ENCODE measurements around the gene CAV2. TPM values are rescaled to one million over a fixed set of nuclear protein-coding genes. Genes with fewer than 3 reads are reported as not detected.

CAV2 gene
- total and polyA plus RNA-seq, 4 experiments from 2014 or later, result 0.19 TPM; not detected in 3

GRCh38 chr7:116495736-116496135 lies 3.8 kb upstream of the CAV2 start:
- Mint-ChIP-seq H3K4me3 (no peak overlapping the region), H3K27me3 (peaks cover 21% of the 10 kb centered on the region in 2 donors), H3K27ac (no peak overlapping the region), H3K36me3 (no peaks in the 10 kb centered on the region), H3K4me1 (peaks cover 7 to 9% (median 8%) of the 10 kb centered on the region in 4 donors), H3K9me3 (peaks cover 0 to 2% (median 0%) of the 10 kb centered on the region in 8 donors)
- H3K9me3 ChIP-seq (ENCODE audit: control insufficient read depth in 1 of 2, low read length in 2 of 2), result no peaks in the 10 kb centered on the region
- ChIA-PET POLR2A (ENCODE audit: partially characterized antibody) (no interaction called here), CTCF (ENCODE audit: partially characterized antibody) (no interaction called here)
- peaks cover 16% of the 10 kb centered on the region for H3K4me1 ChIP-seq (ENCODE audit: insufficient read depth, low read length)
- peaks cover 15% of the 10 kb centered on the region for H3K27me3 ChIP-seq (ENCODE audit: insufficient read depth, low read length)
- no peak overlapping the region for H3K27ac ChIP-seq (ENCODE audit: low read depth, low read length)
- no peak overlapping the region for H3K4me3 ChIP-seq (ENCODE audit: low read length in 2 of 2)
- DNase-seq, result no peak
- H3K36me3 ChIP-seq (ENCODE audit: insufficient read depth, low read length), result no peaks in the 10 kb centered on the region
- intact Hi-C loops (cut with micrococcal nuclease), result no loop called here

GRCh38 chr7:116496653-116497052 lies 2.9 kb upstream of the CAV2 start:
- no peak overlapping the region for H3K4me3 ChIP-seq (ENCODE audit: low read length in 2 of 2)
- CTCF ChIA-PET (ENCODE audit: partially characterized antibody), result no interaction called here

DNA sequence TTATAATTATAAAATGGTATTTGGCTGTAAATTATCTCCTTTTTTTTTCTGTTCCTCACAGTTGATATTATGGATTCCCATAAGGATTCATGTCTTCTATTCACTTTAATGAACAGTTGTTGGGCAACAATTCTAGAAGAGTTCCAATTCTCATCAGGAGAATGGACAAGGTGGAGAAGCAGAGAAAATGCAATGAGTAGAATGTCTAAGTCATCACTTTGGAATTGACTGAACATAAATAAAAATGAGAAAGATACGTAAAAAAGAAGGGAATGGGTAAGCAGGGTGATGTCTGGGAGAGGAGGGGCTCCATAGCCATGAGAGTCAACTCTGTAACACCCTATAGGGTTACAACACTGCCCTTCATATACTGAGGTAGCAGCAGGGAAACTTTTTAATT lies 1.8 kb upstream of the CAV2 start:
- peaks cover 18% of the 10 kb centered on the region for H3K4me1 ChIP-seq (ENCODE audit: insufficient read depth, low read length)
- Mint-ChIP-seq H3K4me3 (peak overlapping the region in 1 of 8 donors; percentile 39), H3K36me3 (no peaks in the 10 kb centered on the region), H3K4me1 (peaks cover 8 to 11% (median 10%) of the 10 kb centered on the region in 4 donors), H3K9me3 (peaks cover 0 to 2% (median 0%) of the 10 kb centered on the region in 8 donors), H3K27ac (peak overlapping the region in 1 of 7 donors; percentile 4), H3K27me3 (peaks cover 27 to 30% of the 10 kb centered on the region in 2 donors)
- no peak overlapping the region for H3K27ac ChIP-seq (ENCODE audit: low read depth, low read length)
- no peaks in the 10 kb centered on the region for H3K9me3 ChIP-seq (ENCODE audit: control insufficient read depth in 1 of 2, low read length in 2 of 2)
- H3K4me3 ChIP-seq (ENCODE audit: low read length in 2 of 2), result no peak overlapping the region
- H3K36me3 ChIP-seq (ENCODE audit: insufficient read depth, low read length), result no peaks in the 10 kb centered on the region
- POLR2A ChIA-PET (ENCODE audit: partially characterized antibody), result no interaction called here
- intact Hi-C loops (cut with micrococcal nuclease), result no loop called here
- CTCF ChIA-PET (ENCODE audit: partially characterized antibody), result no interaction called here
- DNase-seq, result no peak
- H3K27me3 ChIP-seq (ENCODE audit: insufficient read depth, low read length), result peaks cover 24% of the 10 kb centered on the region

More at GRCh38 chr7:116496653-116497052, 2.9 kb upstream of the CAV2 start:
- Histone ChIP-seq H3K9me3 (ENCODE audit: control insufficient read depth in 1 of 2, low read length in 2 of 2) (no peaks in the 10 kb centered on the region), H3K27me3 (ENCODE audit: insufficient read depth, low read length) (peaks cover 22% of the 10 kb centered on the region), H3K4me1 (ENCODE audit: insufficient read depth, low read length) (peaks cover 18% of the 10 kb centered on the region), H3K27ac (ENCODE audit: low read depth, low read length) (no peak overlapping the region), H3K36me3 (ENCODE audit: insufficient read depth, low read length) (no peaks in the 10 kb centered on the region)
- no peak overlapping the region for H3K27ac Mint-ChIP-seq
- no peaks in the 10 kb centered on the region for H3K36me3 Mint-ChIP-seq
- H3K9me3 Mint-ChIP-seq, result peaks cover 0 to 2% (median 0%) of the 10 kb centered on the region in 8 donors
- H3K27me3 Mint-ChIP-seq, result peaks cover 25 to 27% of the 10 kb centered on the region in 2 donors
- H3K4me1 Mint-ChIP-seq, result peaks cover 8 to 11% (median 10%) of the 10 kb centered on the region in 4 donors
- intact Hi-C loops (cut with micrococcal nuclease), result no loop called here
- POLR2A ChIA-PET (ENCODE audit: partially characterized antibody), result no interaction called here
- H3K4me3 Mint-ChIP-seq, result peak overlapping the region in 1 of 8 donors; percentile 20
- no peak for DNase-seq

- DNase-seq, result peak in 3 of 5 donors; percentile 4 to 53 (median 26)
- no peaks in the 10 kb centered on the region for H3K36me3 ChIP-seq (ENCODE audit: insufficient read depth, low read length)
- intact Hi-C loops (cut with micrococcal nuclease), result no loop called here
- Mint-ChIP-seq H3K27me3 (peaks cover 32 to 37% of the 10 kb centered on the region in 2 donors), H3K4me3 (peak overlapping the region; percentile 73 to 91 (median 82)), H3K27ac (peak overlapping the region in 2 of 7 donors; percentile 12 to 57), H3K4me1 (peaks cover 8 to 11% (median 10%) of the 10 kb centered on the region in 4 donors), H3K36me3 (no peaks in the 10 kb centered on the region), H3K9me3 (peaks cover 0 to 7% (median 0%) of the 10 kb centered on the region in 8 donors)
- peaks cover 18% of the 10 kb centered on the region for H3K4me1 ChIP-seq (ENCODE audit: insufficient read depth, low read length)
- H3K9me3 ChIP-seq (ENCODE audit: control insufficient read depth in 1 of 2, low read length in 2 of 2), result no peaks in the 10 kb centered on the region
- peaks cover 24% of the 10 kb centered on the region for H3K27me3 ChIP-seq (ENCODE audit: insufficient read depth, low read length)
- ChIA-PET CTCF (ENCODE audit: partially characterized antibody) (interaction anchor here (0.6 kb wide), 1 partner anchor 26 kb away, joined by 3 read pairs; no protein-coding TSS in a partner anchor), POLR2A (ENCODE audit: partially characterized antibody) (no interaction called here)
- H3K4me3 ChIP-seq (ENCODE audit: low read length in 2 of 2), result peak overlapping the region in 1 of 2 donors; percentile 35
- H3K27ac ChIP-seq (ENCODE audit: low read depth, low read length), result no peak overlapping the region
Measured at GRCh38 chr7:116500078-116500853, 728 bp downstream of the CAV2 start.

- Histone ChIP-seq H3K27me3 (ENCODE audit: insufficient read depth, low read length) (peaks cover 24% of the 10 kb centered on the region), H3K4me1 (ENCODE audit: insufficient read depth, low read length) (peaks cover 18% of the 10 kb centered on the region), H3K27ac (ENCODE audit: low read depth, low read length) (no peak overlapping the region), H3K36me3 (ENCODE audit: insufficient read depth, low read length) (no peaks in the 10 kb centered on the region), H3K4me3 (ENCODE audit: low read length in 2 of 2) (no peak overlapping the region), H3K9me3 (ENCODE audit: control insufficient read depth in 1 of 2, low read length in 2 of 2) (no peaks in the 10 kb centered on the region)
- no peak for DNase-seq
- H3K27ac Mint-ChIP-seq, result no peak overlapping the region
- peak overlapping the region in 1 of 8 donors; percentile 9 for H3K4me3 Mint-ChIP-seq
- H3K27me3 Mint-ChIP-seq, result peaks cover 31 to 39% of the 10 kb centered on the region in 2 donors
- ChIA-PET CTCF (ENCODE audit: partially characterized antibody) (interaction anchor here (0.8 to 1.2 kb wide), 2 partner anchors 24 to 242 kb away, joined by 4 to 6 read pairs; no protein-coding TSS in a partner anchor), POLR2A (ENCODE audit: partially characterized antibody) (interaction anchor here (1.2 kb wide), 1 partner anchor 25 kb away, joined by 4 read pairs; no protein-coding TSS in a partner anchor)
- H3K36me3 Mint-ChIP-seq, result no peaks in the 10 kb centered on the region
- intact Hi-C loops (cut with micrococcal nuclease), result no loop called here
- H3K4me1 Mint-ChIP-seq, result peaks cover 8 to 11% (median 10%) of the 10 kb centered on the region in 4 donors
- H3K9me3 Mint-ChIP-seq, result peaks cover 0 to 7% (median 0%) of the 10 kb centered on the region in 8 donors
Measured at GRCh38 chr7:116501425-116502167, 2.1 kb downstream of the CAV2 start.

- Mint-ChIP-seq H3K4me3 (no peak overlapping the region), H3K4me1 (peaks cover 8 to 11% (median 10%) of the 10 kb centered on the region in 4 donors), H3K36me3 (no peaks in the 10 kb centered on the region), H3K27ac (no peak overlapping the region), H3K27me3 (peaks cover 29 to 37% of the 10 kb centered on the region in 2 donors), H3K9me3 (peaks cover 0 to 7% (median 0%) of the 10 kb centered on the region in 8 donors)
- Histone ChIP-seq H3K36me3 (ENCODE audit: insufficient read depth, low read length) (no peaks in the 10 kb centered on the region), H3K4me3 (ENCODE audit: low read length in 2 of 2) (no peak overlapping the region), H3K9me3 (ENCODE audit: control insufficient read depth in 1 of 2, low read length in 2 of 2) (no peaks in the 10 kb centered on the region), H3K27ac (ENCODE audit: low read depth, low read length) (no peak overlapping the region), H3K4me1 (ENCODE audit: insufficient read depth, low read length) (peaks cover 18% of the 10 kb centered on the region), H3K27me3 (ENCODE audit: insufficient read depth, low read length) (peaks cover 24% of the 10 kb centered on the region)
- CTCF ChIA-PET (ENCODE audit: partially characterized antibody), result interaction anchor here (0.8 to 1.2 kb wide), 2 partner anchors 24 to 243 kb away, joined by 4 to 6 read pairs; no protein-coding TSS in a partner anchor
- POLR2A ChIA-PET (ENCODE audit: partially characterized antibody), result interaction anchor here (1.2 kb wide), 1 partner anchor 24 kb away, joined by 4 read pairs; no protein-coding TSS in a partner anchor
- intact Hi-C loops (cut with micrococcal nuclease), result no loop called here
- no peak for DNase-seq
Measured at GRCh38 chr7:116502201-116503096, 2.9 kb downstream of the CAV2 start.
